ENCODE data around the gene DDX17.

DNA sequence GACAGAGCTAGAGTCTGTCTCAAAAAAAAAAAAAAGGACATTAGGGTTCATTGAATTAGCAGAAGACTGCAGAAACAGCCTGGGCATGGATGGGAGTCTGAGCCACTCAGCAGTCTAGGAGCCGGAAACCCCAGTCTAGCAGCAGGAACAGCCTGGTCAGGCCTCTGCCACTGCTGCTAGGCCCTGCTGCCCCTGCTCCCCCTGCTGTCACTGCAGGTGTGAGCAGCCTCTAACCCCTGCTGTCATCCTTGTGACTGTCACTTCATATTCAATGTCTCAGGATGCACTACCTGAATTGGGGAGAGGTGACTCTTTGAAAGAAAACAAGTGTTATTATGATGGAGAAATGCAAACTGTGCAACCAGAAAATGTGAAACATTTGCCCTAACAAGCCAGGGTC is 7.0 kb upstream of the DDX17 start:
- TF ChIP-seq KDM2B (CRISPR knock-in tag; IDR thresholded peaks at IDR 0.05) (no peak), NFIC (IDR thresholded peaks at IDR 0.05) (no peak)
- TF ChIP-seq, protein P1, sequence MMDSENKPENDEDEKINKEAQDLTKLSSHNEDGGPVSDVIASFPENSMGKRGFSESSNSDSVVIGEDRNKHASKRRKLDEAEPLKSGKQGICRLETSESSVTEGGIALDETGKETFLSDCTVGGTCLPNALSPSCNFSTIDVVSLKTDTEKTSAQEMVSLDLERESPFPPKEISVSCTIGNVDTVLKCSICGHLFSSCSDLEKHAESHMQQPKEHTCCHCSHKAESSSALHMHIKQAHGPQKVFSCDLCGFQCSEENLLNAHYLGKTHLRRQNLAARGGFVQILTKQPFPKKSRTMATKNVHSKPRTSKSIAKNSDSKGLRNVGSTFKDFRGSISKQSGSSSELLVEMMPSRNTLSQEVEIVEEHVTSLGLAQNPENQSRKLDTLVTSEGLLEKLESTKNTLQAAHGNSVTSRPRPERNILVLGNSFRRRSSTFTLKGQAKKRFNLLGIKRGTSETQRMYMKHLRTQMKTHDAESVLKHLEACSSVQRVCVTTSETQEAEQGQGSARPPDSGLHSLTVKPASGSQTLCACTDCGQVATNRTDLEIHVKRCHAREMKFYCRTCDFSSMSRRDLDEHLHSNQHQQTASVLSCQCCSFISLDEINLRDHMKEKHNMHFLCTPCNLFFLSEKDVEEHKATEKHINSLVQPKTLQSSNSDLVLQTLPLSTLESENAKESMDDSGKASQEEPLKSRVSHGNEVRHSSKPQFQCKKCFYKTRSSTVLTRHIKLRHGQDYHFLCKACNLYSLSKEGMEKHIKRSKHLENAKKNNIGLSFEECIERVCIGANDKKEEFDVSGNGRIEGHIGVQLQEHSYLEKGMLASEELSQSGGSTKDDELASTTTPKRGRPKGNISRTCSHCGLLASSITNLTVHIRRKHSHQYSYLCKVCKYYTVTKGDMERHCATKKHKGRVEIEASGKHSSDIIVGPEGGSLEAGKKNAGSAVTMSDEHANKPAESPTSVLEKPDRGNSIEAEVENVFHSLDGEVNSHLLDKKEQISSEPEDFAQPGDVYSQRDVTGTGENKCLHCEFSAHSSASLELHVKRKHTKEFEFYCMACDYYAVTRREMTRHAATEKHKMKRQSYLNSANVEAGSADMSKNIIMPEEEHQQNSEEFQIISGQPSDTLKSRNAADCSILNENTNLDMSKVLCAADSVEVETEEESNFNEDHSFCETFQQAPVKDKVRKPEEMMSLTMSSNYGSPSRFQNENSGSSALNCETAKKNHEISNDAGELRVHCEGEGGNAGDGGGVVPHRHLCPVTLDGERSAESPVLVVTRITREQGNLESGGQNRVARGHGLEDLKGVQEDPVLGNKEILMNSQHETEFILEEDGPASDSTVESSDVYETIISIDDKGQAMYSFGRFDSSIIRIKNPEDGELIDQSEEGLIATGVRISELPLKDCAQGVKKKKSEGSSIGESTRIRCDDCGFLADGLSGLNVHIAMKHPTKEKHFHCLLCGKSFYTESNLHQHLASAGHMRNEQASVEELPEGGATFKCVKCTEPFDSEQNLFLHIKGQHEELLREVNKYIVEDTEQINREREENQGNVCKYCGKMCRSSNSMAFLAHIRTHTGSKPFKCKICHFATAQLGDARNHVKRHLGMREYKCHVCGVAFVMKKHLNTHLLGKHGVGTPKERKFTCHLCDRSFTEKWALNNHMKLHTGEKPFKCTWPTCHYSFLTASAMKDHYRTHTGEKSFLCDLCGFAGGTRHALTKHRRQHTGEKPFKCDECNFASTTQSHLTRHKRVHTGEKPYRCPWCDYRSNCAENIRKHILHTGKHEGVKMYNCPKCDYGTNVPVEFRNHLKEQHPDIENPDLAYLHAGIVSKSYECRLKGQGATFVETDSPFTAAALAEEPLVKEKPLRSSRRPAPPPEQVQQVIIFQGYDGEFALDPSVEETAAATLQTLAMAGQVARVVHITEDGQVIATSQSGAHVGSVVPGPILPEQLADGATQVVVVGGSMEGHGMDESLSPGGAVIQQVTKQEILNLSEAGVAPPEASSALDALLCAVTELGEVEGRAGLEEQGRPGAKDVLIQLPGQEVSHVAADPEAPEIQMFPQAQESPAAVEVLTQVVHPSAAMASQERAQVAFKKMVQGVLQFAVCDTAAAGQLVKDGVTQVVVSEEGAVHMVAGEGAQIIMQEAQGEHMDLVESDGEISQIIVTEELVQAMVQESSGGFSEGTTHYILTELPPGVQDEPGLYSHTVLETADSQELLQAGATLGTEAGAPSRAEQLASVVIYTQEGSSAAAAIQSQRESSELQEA (IDR thresholded peaks at IDR 0.05; ENCODE audit: low read depth) = no peak
- TF ChIP-seq, protein P2, sequence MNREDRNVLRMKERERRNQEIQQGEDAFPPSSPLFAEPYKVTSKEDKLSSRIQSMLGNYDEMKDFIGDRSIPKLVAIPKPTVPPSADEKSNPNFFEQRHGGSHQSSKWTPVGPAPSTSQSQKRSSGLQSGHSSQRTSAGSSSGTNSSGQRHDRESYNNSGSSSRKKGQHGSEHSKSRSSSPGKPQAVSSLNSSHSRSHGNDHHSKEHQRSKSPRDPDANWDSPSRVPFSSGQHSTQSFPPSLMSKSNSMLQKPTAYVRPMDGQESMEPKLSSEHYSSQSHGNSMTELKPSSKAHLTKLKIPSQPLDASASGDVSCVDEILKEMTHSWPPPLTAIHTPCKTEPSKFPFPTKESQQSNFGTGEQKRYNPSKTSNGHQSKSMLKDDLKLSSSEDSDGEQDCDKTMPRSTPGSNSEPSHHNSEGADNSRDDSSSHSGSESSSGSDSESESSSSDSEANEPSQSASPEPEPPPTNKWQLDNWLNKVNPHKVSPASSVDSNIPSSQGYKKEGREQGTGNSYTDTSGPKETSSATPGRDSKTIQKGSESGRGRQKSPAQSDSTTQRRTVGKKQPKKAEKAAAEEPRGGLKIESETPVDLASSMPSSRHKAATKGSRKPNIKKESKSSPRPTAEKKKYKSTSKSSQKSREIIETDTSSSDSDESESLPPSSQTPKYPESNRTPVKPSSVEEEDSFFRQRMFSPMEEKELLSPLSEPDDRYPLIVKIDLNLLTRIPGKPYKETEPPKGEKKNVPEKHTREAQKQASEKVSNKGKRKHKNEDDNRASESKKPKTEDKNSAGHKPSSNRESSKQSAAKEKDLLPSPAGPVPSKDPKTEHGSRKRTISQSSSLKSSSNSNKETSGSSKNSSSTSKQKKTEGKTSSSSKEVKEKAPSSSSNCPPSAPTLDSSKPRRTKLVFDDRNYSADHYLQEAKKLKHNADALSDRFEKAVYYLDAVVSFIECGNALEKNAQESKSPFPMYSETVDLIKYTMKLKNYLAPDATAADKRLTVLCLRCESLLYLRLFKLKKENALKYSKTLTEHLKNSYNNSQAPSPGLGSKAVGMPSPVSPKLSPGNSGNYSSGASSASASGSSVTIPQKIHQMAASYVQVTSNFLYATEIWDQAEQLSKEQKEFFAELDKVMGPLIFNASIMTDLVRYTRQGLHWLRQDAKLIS (CRISPR knock-in tag; IDR thresholded peaks at IDR 0.05) = no peak
